ENCODE measurements around the gene OLFML2A. TPM values are rescaled to one million over a fixed set of nuclear protein-coding genes. Genes with fewer than 3 reads are reported as not detected.

The OLFML2A gene
- total RNA-seq, 1 donor from 2014 or later, result not detected

DNA sequence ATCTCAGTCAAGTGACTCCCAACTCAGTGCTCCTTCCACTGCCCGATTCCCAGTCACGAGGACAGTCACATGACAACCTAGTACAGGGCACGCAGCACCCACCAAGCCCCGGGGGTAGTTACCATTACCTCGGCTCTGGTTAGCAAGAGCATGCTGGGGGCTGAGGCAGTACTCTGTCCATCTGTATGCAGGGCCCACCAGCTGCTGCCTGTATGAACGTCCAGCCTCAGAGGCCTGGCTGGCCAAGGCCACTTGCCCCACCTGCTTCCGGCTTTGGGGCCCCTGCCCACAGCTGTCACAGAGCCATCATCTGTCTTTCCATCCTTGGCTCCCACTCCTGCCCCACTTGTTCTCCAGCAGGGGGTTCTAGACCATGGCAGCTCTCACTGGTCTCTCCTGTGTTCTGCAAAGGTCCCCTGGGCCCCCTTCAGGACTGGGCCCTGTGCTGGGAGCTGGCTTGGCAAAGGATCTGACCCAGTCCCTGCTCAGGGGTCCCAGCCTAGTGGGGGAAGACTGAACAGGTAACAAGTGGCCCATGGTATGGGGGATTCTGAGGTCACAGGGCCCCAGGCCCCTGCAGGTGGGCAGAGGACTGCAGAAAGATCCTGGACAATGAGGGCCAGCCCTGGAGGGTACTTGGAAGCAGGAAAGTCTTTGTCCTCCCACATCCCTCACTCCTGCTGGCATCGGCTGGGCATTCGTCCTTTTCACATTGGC, 81.6 kb downstream of the OLFML2A start:
- intact Hi-C loops (cut with micrococcal nuclease), result no loop called here
- peaks cover 49% of the 10 kb centered on the region for H3K36me3 Mint-ChIP-seq (ENCODE audit: low read depth)

GRCh38 chr9:124859803-124860581, 83.1 kb downstream of the OLFML2A start:
- Mint-ChIP-seq H3K27ac (peak overlapping the region; percentile 98), H3K4me1 (peaks cover 21% of the 10 kb centered on the region), H3K9me3 (no peaks in the 10 kb centered on the region), H3K36me3 (ENCODE audit: low read depth) (peaks cover 51% of the 10 kb centered on the region), H3K4me3 (peak overlapping the region; percentile 98), H3K27me3 (no peaks in the 10 kb centered on the region)
- intact Hi-C loops (cut with micrococcal nuclease), result loop anchor here (10.0 kb wide), 1 partner anchor 445 kb away; the partner anchor contains the start of gene PSMB7
- peak; percentile 55 for DNase-seq

More for the DNA sequence above, 81.6 kb downstream of the OLFML2A start:
- H3K4me1 Mint-ChIP-seq, result peaks cover 17% of the 10 kb centered on the region
- H3K9me3 Mint-ChIP-seq, result no peaks in the 10 kb centered on the region
- no peak overlapping the region for H3K27ac Mint-ChIP-seq
- no peaks in the 10 kb centered on the region for H3K27me3 Mint-ChIP-seq
- no peak overlapping the region for H3K4me3 Mint-ChIP-seq
- no peak for DNase-seq

- Mint-ChIP-seq H3K4me3 (peak overlapping the region; percentile 98), H3K27ac (peak overlapping the region; percentile 98), H3K4me1 (peaks cover 21% of the 10 kb centered on the region), H3K27me3 (no peaks in the 10 kb centered on the region), H3K9me3 (no peaks in the 10 kb centered on the region), H3K36me3 (ENCODE audit: low read depth) (peaks cover 51% of the 10 kb centered on the region)
- no peak for DNase-seq
- intact Hi-C loops (cut with micrococcal nuclease), result loop anchor here (10.0 kb wide), 1 partner anchor 446 kb away; the partner anchor contains the start of gene PSMB7
Measured at GRCh38 chr9:124860582-124861341, 83.8 kb downstream of the OLFML2A start.

DNA sequence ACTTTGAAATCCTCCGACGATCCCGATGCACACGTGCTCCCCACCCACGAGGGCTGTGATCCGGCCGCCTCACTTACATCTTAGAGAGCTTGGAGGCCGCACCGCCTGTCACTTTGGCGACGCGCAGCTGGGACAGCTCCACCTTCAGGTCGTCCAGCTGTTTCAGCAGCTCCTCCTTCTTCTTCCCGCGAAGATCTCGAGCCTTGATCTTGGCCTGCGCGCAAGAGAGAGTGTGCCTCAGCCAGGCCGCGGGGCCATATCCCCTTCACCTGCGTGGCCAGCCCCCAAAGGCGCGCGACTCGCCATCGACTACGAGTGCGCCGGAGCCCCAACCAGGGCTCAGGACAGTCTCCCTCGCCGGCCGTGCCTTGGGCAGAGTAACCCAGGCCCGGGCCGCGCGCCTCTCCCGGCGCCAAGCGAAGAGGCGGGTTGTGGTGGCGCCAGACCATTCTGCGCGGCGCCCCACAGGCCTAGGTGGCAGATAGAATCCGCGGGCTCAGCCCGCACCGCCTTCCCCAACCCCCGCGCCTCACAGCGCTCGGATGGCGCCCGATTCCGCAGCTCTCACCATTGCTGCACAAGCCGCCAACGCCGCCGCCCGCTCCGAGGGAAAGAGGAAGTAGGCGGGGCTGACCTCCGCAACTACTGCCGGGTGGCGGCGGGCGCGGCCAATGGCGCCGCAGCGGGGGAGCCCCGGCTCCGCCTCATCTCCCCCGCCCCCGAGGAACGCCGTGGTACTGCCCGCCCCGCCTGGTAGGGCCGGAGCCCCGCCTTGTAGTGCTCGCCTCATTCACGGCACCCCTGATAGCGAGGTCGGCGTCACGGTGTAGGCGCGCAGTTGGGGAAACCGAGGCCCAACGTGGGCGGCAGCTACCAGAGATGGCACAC, 84.7 kb downstream of the OLFML2A start, which contains the start of the genes ARPC5L and RPL35:
ARPC5L (plus strand) TSS at position 789 of the 888 bp plus-strand sequence. CDS start 7,161 bp downstream, outside the sequence.
RPL35 (minus strand) TSS at position 616 of the 888 bp plus-strand sequence; CDS start at position 571, 45 bp downstream.
- peak; percentile 99 for DNase-seq
- no peaks in the 10 kb centered on the region for H3K9me3 Mint-ChIP-seq
- peaks cover 21% of the 10 kb centered on the region for H3K4me1 Mint-ChIP-seq
- H3K36me3 Mint-ChIP-seq (ENCODE audit: low read depth), result peaks cover 52% of the 10 kb centered on the region
- H3K4me3 Mint-ChIP-seq, result peak within 1 kb of the TSS; percentile 98
- H3K27ac Mint-ChIP-seq, result peak within 1 kb of the TSS; percentile 98
- intact Hi-C loops (cut with micrococcal nuclease), result loop anchor here (1.0 to 10.0 kb wide), 4 partner anchors 9 to 447 kb away; partner anchors contain the start of genes HSPA5, PPP6C and PSMB7
- no peaks in the 10 kb centered on the region for H3K27me3 Mint-ChIP-seq

DNA sequence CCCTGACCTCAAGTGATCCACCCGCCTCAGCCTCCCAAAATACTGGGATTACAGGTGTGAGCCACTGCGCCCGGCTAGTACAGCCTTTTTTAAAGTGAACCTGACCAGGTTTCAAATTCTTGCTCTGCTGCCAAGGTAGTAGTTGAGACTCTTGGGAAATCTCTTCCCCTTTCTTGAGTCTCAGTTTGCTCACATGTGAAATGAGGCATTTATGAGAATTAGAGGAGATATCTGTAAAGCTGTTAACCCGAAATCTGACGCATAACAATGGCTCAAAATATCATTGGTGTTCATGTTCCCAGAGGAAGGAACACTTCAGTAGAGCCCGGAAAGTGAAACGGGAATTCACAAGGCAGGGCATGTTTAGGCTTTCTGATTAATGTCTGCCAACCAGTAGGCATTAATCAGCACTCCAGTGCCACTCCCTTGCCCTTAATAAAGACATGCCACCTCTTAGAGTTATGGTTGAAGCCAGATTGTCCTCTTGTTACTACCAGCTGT, 86.5 kb downstream of the OLFML2A start:
- no peaks in the 10 kb centered on the region for H3K9me3 Mint-ChIP-seq
- H3K4me3 Mint-ChIP-seq, result peak overlapping the region; percentile 58
- H3K36me3 Mint-ChIP-seq (ENCODE audit: low read depth), result peaks cover 40% of the 10 kb centered on the region
- H3K27ac Mint-ChIP-seq, result peak overlapping the region; percentile 7
- H3K4me1 Mint-ChIP-seq, result peaks cover 29% of the 10 kb centered on the region
- intact Hi-C loops (cut with micrococcal nuclease), result loop anchor here (2.0 to 10.0 kb wide), 2 partner anchors 325 to 449 kb away; partner anchors contain the start of genes PPP6C and PSMB7
- H3K27me3 Mint-ChIP-seq, result no peaks in the 10 kb centered on the region
- no peak for DNase-seq

Other genes with a start within 250 kb of the OLFML2A start
- gene NR6A1, start 5.8 kb upstream of the OLFML2A start, total RNA-seq, result 2.3 and 2.7 TPM in 2 replicates
- not detected in 2 replicates for gene WDR38, start 76.3 kb downstream of the OLFML2A start, total RNA-seq
- gene RPL35, start 84.8 kb downstream of the OLFML2A start, total RNA-seq, result 1,878 and 1,905 TPM in 2 replicates
- 99.8 and 103 TPM in 2 replicates for gene ARPC5L, start 85.0 kb downstream of the OLFML2A start, total RNA-seq
- gene GOLGA1, start 163.9 kb downstream of the OLFML2A start, total RNA-seq, result 17.3 and 19.3 TPM in 2 replicates